HCT116 (cell line): ENCODE measurements around the gene TXLNA. TPM values are rescaled to one million over a fixed set of nuclear protein-coding genes. Genes with fewer than 3 reads are reported as not detected.

Experiments used
- ATAC-seq: fragments of 200-7000 bp; cut with Tn5 transposase; 2 replicates; pipeline ENCODE4 v1.9.1; 2020; ENCODE audit warnings: mild to moderate bottlenecking, moderate library complexity
- BruUV-seq: library from RNA; stranded (reverse); fragments of 400-500 nt; replicated peaks from 2 replicates; lab custom pipeline; 2021; lab: Mats Ljungman, UMichigan
- CTCF ChIA-PET: fragments of 300-600 bp; sonication (Branson Sonifier 250); formaldehyde crosslinking; loops from one replicate; lab custom pipeline; 2021; ENCODE audit warnings: antibody characterized with exemption; lab: Charles Lee
- POLR2A ChIA-PET: fragments of 300-600, 350-600 bp; sonication (Branson Sonifier 250); formaldehyde crosslinking; loops from one replicate; lab custom pipeline; 2021; ENCODE audit warnings: antibody characterized with exemption; lab: Charles Lee
- RAD21 ChIA-PET, 2 experiments: fragments of 300-600 bp; sonication (Branson Sonifier 250); formaldehyde crosslinking; loops; one replicate each; lab custom pipeline; 2023; ENCODE audit warnings: low total read pairs in 2 of 2; ENCODE audit not compliant: uncharacterized antibody in 2 of 2, unreplicated experiment in 2 of 2, low non-redundant PET in 1 of 2; lab: Charles Lee
- DNase-seq: peaks from one replicate; pipeline ENCODE4 v3.0.0-alpha.2; 2010; ENCODE audit warnings: low read depth, low spot score
- H2AFZ ChIP-seq: fragments of 200-600 bp; shearing (Covaris generic), sonication (generic); 2 replicates; pipeline ENCODE4 v1.6.1; 2017; ENCODE audit warnings: low read depth, mixed run types, mixed read lengths, antibody characterized with exemption, low read length; ENCODE audit not compliant: poor library complexity, severe bottlenecking
- H3K27ac ChIP-seq: 2 replicates; pipeline ENCODE4 v1.5.1; 2012; ENCODE audit warnings: low read depth, low read length
- H3K27me3 ChIP-seq: fragments of 200-600 bp; sonication (generic); 2 replicates; pipeline ENCODE4 v1.6.1; 2016; ENCODE audit warnings: mixed run types, low read length, mixed read lengths; ENCODE audit not compliant: insufficient read depth
- H3K36me3 ChIP-seq, 2 experiments: fragments of 200-500 bp in 1 of 2; fragments of 200-600 bp in 1 of 2; sonication (Bioruptor generic) in 1 of 2; sonication (generic) in 1 of 2; 2 replicates each; pipeline versions ENCODE4 v1.5.1 to v1.6.1; 2014 to 2016; ENCODE audit warnings: low read length in 2 of 2, inconsistent platforms in 1 of 2, mixed read lengths in 1 of 2, mixed run types in 1 of 2; ENCODE audit not compliant: insufficient read depth in 2 of 2, control insufficient read depth in 1 of 2
- H3K4me1 ChIP-seq, 2 experiments: fragments of 200-600 bp in 1 of 2; sonication (generic) in 1 of 2; 2 replicates each; pipeline versions ENCODE4 v1.5.1 to v1.6.1; 2012 to 2017; ENCODE audit warnings: low read length in 2 of 2, inconsistent platforms in 1 of 2, mild to moderate bottlenecking in 1 of 2, mixed read lengths in 1 of 2, mixed run types in 1 of 2, moderate library complexity in 1 of 2; ENCODE audit not compliant: insufficient read depth in 2 of 2, control insufficient read depth in 1 of 2
- H3K4me2 ChIP-seq: fragments of 200-600 bp; sonication (generic); 2 replicates; pipeline ENCODE4 v1.6.1; 2017; ENCODE audit warnings: mixed run types, low read length, mixed read lengths
- H3K4me3 ChIP-seq, 2 experiments: fragments of 200-600 bp in 1 of 2; sonication (generic) in 1 of 2; replicated peaks in 1 of 2; 2 replicates each; pipeline ENCODE4 v1.5.1; 2011 to 2016; ENCODE audit warnings: low read length in 2 of 2, control low read depth in 1 of 2, low read depth in 1 of 2, mild to moderate bottlenecking in 1 of 2, mixed read lengths in 1 of 2, mixed run types in 1 of 2
- H3K79me2 ChIP-seq: fragments of 200-600 bp; sonication (generic); 2 replicates; pipeline ENCODE4 v1.6.1; 2017; ENCODE audit warnings: mild to moderate bottlenecking, mixed run types, low read length, moderate library complexity, mixed read lengths; ENCODE audit not compliant: insufficient read depth
- H3K9ac ChIP-seq: fragments of 200-600 bp; sonication (generic); 2 replicates; pipeline ENCODE4 v1.6.1; 2016; ENCODE audit warnings: low read length, mixed read lengths
- H3K9me2 ChIP-seq: fragments of 200-600 bp; sonication (generic), shearing (Covaris generic); 2 replicates; pipeline ENCODE4 v1.6.1; 2017; ENCODE audit warnings: mixed run types, mild to moderate bottlenecking, moderate library complexity; ENCODE audit not compliant: insufficient read depth
- H3K9me3 ChIP-seq, 2 experiments: fragments of 200-500 bp in 1 of 2; fragments of 200-600 bp in 1 of 2; sonication (Bioruptor generic) in 1 of 2; sonication (generic) in 1 of 2; 2 replicates each; pipeline ENCODE4 v1.6.1; 2014 to 2017; ENCODE audit warnings: low read length in 2 of 2, mixed read lengths in 2 of 2, inconsistent platforms in 1 of 2, low read depth in 1 of 2, mild to moderate bottlenecking in 1 of 2, mixed run types in 1 of 2, moderate library complexity in 1 of 2; ENCODE audit not compliant: control insufficient read depth in 1 of 2, insufficient read depth in 1 of 2
- H4K20me1 ChIP-seq: fragments of 200-600 bp; sonication (generic), shearing (Covaris generic); 2 replicates; pipeline ENCODE4 v1.6.1; 2017; ENCODE audit warnings: mixed run types, mild to moderate bottlenecking, moderate library complexity; ENCODE audit not compliant: insufficient read depth
- CBX3 ChIP-seq: IDR thresholded peaks from 2 replicates; pipeline ENCODE4 v1.6.1; 2012; ENCODE audit warnings: low read depth
- CEBPB ChIP-seq: IDR thresholded peaks from 2 replicates; pipeline ENCODE4 v1.6.1; 2012; ENCODE audit warnings: low read depth
- EGR1 ChIP-seq: IDR thresholded peaks from 2 replicates; pipeline ENCODE4 v1.6.1; 2012; ENCODE audit warnings: low read depth
- ELF1 ChIP-seq: IDR thresholded peaks from 2 replicates; pipeline ENCODE4 v1.6.1; 2012; ENCODE audit warnings: low read depth, borderline replicate concordance
- EZH2 ChIP-seq: fragments of 200-600 bp; sonication (generic); IDR thresholded peaks from 2 replicates; pipeline ENCODE4 v1.6.1; 2017; ENCODE audit warnings: antibody characterized with exemption, mixed run types
- EZH2phosphoT487 ChIP-seq: fragments of 200-600 bp; IDR thresholded peaks from 2 replicates; pipeline ENCODE4 v1.6.1; 2018; ENCODE audit warnings: antibody characterized with exemption, borderline replicate concordance
- JUND ChIP-seq: IDR thresholded peaks from 2 replicates; pipeline ENCODE4 v1.6.1; 2012
- POLR2A ChIP-seq: IDR thresholded peaks from 2 replicates; pipeline ENCODE4 v1.7.0; 2011; ENCODE audit warnings: borderline replicate concordance; ENCODE audit not compliant: insufficient read depth, insufficient read length; ENCODE audit errors: extremely low read depth
- POLR2AphosphoS5 ChIP-seq: IDR thresholded peaks from 2 replicates; pipeline ENCODE4 v1.6.1; 2011; ENCODE audit warnings: mild to moderate bottlenecking, low read depth, low read length, moderate library complexity
- SIN3A ChIP-seq: IDR thresholded peaks from 2 replicates; pipeline ENCODE4 v1.6.1; 2012; ENCODE audit warnings: low read depth
- YY1 ChIP-seq: IDR thresholded peaks from 2 replicates; pipeline ENCODE4 v1.6.1; 2011; ENCODE audit warnings: low read length, low read depth, moderate library complexity, mild to moderate bottlenecking; ENCODE audit not compliant: insufficient replicate concordance; ENCODE audit errors: extremely low read depth
- ZFX ChIP-seq: fragments of 450-650 bp; IDR thresholded peaks from 2 replicates; pipeline ENCODE4 v1.6.1; 2017
- ZNF274 ChIP-seq: fragments of 200-500 bp; sonication (Bioruptor generic); IDR thresholded peaks from 2 replicates; pipeline ENCODE4 v1.6.1; 2014; ENCODE audit warnings: mild to moderate bottlenecking, low read depth, low read length, inconsistent platforms
- intact Hi-C: fragments of 100-400 bp; cut with micrococcal nuclease; formaldehyde crosslinking; loops from 2 replicates; pipeline ENCODE4 v1.10.0; 2022
- total RNA-seq: library from RNA; stranded (reverse); gene quantifications from one replicate; pipeline ENCODE4 v1.2.1, GENCODE V29; 2021; ENCODE audit not compliant: unreplicated experiment
- TF ChIP-seq, protein P1 (sequence below): IDR thresholded peaks from 2 replicates; pipeline ENCODE4 v1.6.1; 2012
- TF ChIP-seq, protein P2 (sequence below): IDR thresholded peaks from 2 replicates; pipeline ENCODE4 v1.6.1; 2011; ENCODE audit warnings: mild to moderate bottlenecking, low read length, moderate library complexity; ENCODE audit not compliant: insufficient replicate concordance; ENCODE audit errors: extremely low read depth
- TF ChIP-seq, protein P3 (sequence below): IDR thresholded peaks from 2 replicates; pipeline ENCODE4 v1.6.1; 2012

The TXLNA gene
- total RNA-seq, 1 experiment from 2014 or later, result 37.2 TPM

DNA sequence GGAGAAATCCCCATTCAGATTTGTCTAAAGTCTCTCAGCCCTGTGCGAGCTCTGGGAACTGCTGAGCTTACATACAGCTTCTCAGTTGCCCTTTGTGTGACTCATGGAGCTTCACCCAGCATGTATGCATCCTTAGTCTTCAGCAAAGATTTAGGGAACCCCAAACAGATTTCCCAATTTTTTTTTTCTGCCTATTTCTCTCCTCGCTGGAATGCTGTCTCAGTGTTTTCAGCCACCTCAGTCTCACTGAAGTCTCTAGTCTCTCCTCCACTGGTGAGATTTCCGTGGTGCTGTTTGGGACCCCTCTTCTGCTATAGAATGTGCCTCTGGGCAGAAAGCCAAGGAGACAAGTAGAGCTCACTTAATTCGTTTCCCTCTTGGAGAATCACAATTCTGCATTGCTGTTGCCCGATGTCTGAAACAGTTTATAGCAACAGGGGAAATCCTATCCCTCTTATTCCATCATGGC lies 28.1 kb upstream of the TXLNA start:
- ChIA-PET POLR2A (no interaction called here), CTCF (no interaction called here), RAD21 (no interaction called here)
- H3K36me3 ChIP-seq, result peaks cover 2 to 5% of the 10 kb centered on the region in 2 experiments; a peak in 2 of 4 replicates
- H4K20me1 ChIP-seq, result no peaks in the 10 kb centered on the region
- no peaks in the 10 kb centered on the region for H3K9me2 ChIP-seq
- no peaks in the 10 kb centered on the region for H3K9me3 ChIP-seq
- H3K79me2 ChIP-seq, result peaks cover 76% of the 10 kb centered on the region
- DNase-seq (no peak), ATAC-seq (no peak)
- no peak overlapping the region for H3K4me2 ChIP-seq
- no TSS peak for BruUV-seq
- TF ChIP-seq ZNF274 (no peak), CBX3 (no peak), ELF1 (no peak), EZH2 (no peak), POLR2A (no peak), JUND (no peak), ZFX (no peak), POLR2AphosphoS5 (no peak), EGR1 (no peak), YY1 (no peak), SIN3A (no peak), EZH2phosphoT487 (no peak), CEBPB (no peak)
- TF ChIP-seq, protein P1, sequence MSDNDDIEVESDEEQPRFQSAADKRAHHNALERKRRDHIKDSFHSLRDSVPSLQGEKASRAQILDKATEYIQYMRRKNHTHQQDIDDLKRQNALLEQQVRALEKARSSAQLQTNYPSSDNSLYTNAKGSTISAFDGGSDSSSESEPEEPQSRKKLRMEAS, result no peak
- TF ChIP-seq, protein P2, sequence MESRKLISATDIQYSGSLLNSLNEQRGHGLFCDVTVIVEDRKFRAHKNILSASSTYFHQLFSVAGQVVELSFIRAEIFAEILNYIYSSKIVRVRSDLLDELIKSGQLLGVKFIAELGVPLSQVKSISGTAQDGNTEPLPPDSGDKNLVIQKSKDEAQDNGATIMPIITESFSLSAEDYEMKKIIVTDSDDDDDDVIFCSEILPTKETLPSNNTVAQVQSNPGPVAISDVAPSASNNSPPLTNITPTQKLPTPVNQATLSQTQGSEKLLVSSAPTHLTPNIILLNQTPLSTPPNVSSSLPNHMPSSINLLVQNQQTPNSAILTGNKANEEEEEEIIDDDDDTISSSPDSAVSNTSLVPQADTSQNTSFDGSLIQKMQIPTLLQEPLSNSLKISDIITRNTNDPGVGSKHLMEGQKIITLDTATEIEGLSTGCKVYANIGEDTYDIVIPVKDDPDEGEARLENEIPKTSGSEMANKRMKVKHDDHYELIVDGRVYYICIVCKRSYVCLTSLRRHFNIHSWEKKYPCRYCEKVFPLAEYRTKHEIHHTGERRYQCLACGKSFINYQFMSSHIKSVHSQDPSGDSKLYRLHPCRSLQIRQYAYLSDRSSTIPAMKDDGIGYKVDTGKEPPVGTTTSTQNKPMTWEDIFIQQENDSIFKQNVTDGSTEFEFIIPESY, result no peak
- TF ChIP-seq, protein P3, sequence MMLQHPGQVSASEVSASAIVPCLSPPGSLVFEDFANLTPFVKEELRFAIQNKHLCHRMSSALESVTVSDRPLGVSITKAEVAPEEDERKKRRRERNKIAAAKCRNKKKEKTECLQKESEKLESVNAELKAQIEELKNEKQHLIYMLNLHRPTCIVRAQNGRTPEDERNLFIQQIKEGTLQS, result no peak
- no peak overlapping the region for H3K9ac ChIP-seq
- H3K4me1 ChIP-seq, result peaks cover 0 to 3% of the 10 kb centered on the region in 2 experiments; a peak in 2 of 4 replicates
- H3K27me3 ChIP-seq, result no peaks in the 10 kb centered on the region
- H2AFZ ChIP-seq, result no peak overlapping the region
- H3K4me3 ChIP-seq, result no peak overlapping the region
- H3K27ac ChIP-seq, result no peak overlapping the region
- intact Hi-C loops, result no loop called here
